Right lung (tissue), 10 donors: Measurements from ENCODE around the gene MTCH1. TPM values are rescaled to one million over a fixed set of nuclear protein-coding genes. Genes with fewer than 3 reads are reported as not detected.

ENCODE experiments used
- DNase-seq, 2 donors: peaks; one replicate each; pipeline ENCODE4 v3.0.0-alpha.2; 2013
- long read RNA-seq, 8 donors: transcript quantifications; one replicate each; lab custom pipeline, GENCODE V29; 2026
- polyA plus RNA-seq, 5 donors: library from polyadenylated mRNA; unstranded; fragments of 120-200 nt; gene quantifications; one replicate each; pipeline versions ENCODE4 v1.2.1 to v1.2.3, GENCODE V29; 2013; ENCODE audit warnings: inconsistent platforms in 1 of 5, low replicate concordance in 1 of 5; ENCODE audit not compliant: insufficient read length in 5 of 5, insufficient read depth in 1 of 5

MTCH1 gene
- 100 to 1,000 TPM; 128 to 199 (median 159) TPM for polyA plus RNA-seq
- long read RNA-seq, donor 1, transcript MTCH1-202 (12 exons, 2,057 nt), result major isoform, 62 of 122 reads
- long read RNA-seq, donor 1, transcript MTCH1-201 (12 exons, 2,006 nt), result minor isoform, 46 of 122 reads
- long read RNA-seq, donor 1, partial matches to known transcripts, result 12 of 122 reads
- long read RNA-seq, donor 1, other reads (novel, unspliced or antisense), result 0 of 122 reads
- long read RNA-seq, donor 2, transcript MTCH1-201 (12 exons, 2,006 nt), result minor isoform, 27 of 83 reads
- long read RNA-seq, donor 2, transcript MTCH1-202 (12 exons, 2,057 nt), result major isoform, 55 of 83 reads
- long read RNA-seq, donor 2, partial matches to known transcripts, result 0 of 83 reads
- long read RNA-seq, donor 2, other reads (novel, unspliced or antisense), result 0 of 83 reads
- long read RNA-seq, donor 3, transcript MTCH1-202 (12 exons, 2,057 nt), result major isoform, 66 of 121 reads
- long read RNA-seq, donor 3, transcript MTCH1-201 (12 exons, 2,006 nt), result minor isoform, 26 of 121 reads
- long read RNA-seq, donor 3, partial matches to known transcripts, result 28 of 121 reads
- long read RNA-seq, donor 3, other reads (novel, unspliced or antisense), result 0 of 121 reads
- long read RNA-seq, donor 4, transcript MTCH1-202 (12 exons, 2,057 nt), result major isoform, 29 of 57 reads
- long read RNA-seq, donor 4, transcript MTCH1-201 (12 exons, 2,006 nt), result minor isoform, 18 of 57 reads
- long read RNA-seq, donor 4, partial matches to known transcripts, result 7 of 57 reads
- long read RNA-seq, donor 4, other reads (novel, unspliced or antisense), result 0 of 57 reads
- long read RNA-seq, donor 5, transcript MTCH1-202 (12 exons, 2,057 nt), result major isoform, 38 of 95 reads
- long read RNA-seq, donor 5, transcript MTCH1-201 (12 exons, 2,006 nt), result minor isoform, 33 of 95 reads
- long read RNA-seq, donor 5, partial matches to known transcripts, result 16 of 95 reads
- long read RNA-seq, donor 5, other reads (novel, unspliced or antisense), result 0 of 95 reads
- long read RNA-seq, donor 6, transcript MTCH1-201 (12 exons, 2,006 nt), result minor isoform, 39 of 103 reads
- long read RNA-seq, donor 6, transcript MTCH1-202 (12 exons, 2,057 nt), result major isoform, 49 of 103 reads
- long read RNA-seq, donor 6, partial matches to known transcripts, result 12 of 103 reads
- long read RNA-seq, donor 6, other reads (novel, unspliced or antisense), result 0 of 103 reads
- long read RNA-seq, donor 7, transcript MTCH1-201 (12 exons, 2,006 nt), result minor isoform, 32 of 113 reads
- long read RNA-seq, donor 7, transcript MTCH1-202 (12 exons, 2,057 nt), result major isoform, 68 of 113 reads
- long read RNA-seq, donor 7, partial matches to known transcripts, result 8 of 113 reads
- long read RNA-seq, donor 7, other reads (novel, unspliced or antisense), result 0 of 113 reads
- long read RNA-seq, donor 8, transcript MTCH1-202 (12 exons, 2,057 nt), result major isoform, 19 of 38 reads
- long read RNA-seq, donor 8, transcript MTCH1-201 (12 exons, 2,006 nt), result minor isoform, 12 of 38 reads
- long read RNA-seq, donor 8, partial matches to known transcripts, result 5 of 38 reads
- long read RNA-seq, donor 8, other reads (novel, unspliced or antisense), result 0 of 38 reads

- peak; percentile 94 to 95 for DNase-seq
Observed at GRCh38 chr6:36985808-36986703, at the start of gene MTCH1. MTCH1 (minus strand) TSS chr6:36986196; CDS start chr6:36986173, 23 bp downstream.

GRCh38 chr6:37033819-37034795, 48.1 kb upstream of the MTCH1 start:
- no peak for DNase-seq

- DNase-seq, result no peak
Observed at GRCh38 chr6:37033255-37033654, 47.3 kb upstream of the MTCH1 start.

- no peak for DNase-seq
Observed at GRCh38 chr6:37032239-37032638, 46.2 kb upstream of the MTCH1 start.

- no peak for DNase-seq
Observed at GRCh38 chr6:37030599-37030998, 44.6 kb upstream of the MTCH1 start.

GRCh38 chr6:37029249-37029971, 43.4 kb upstream of the MTCH1 start:
- DNase-seq, result no peak

- DNase-seq, result no peak
Observed at GRCh38 chr6:37027811-37028469, 41.9 kb upstream of the MTCH1 start.

- no peak for DNase-seq
Observed at GRCh38 chr6:37027036-37027720, 41.2 kb upstream of the MTCH1 start.

GRCh38 chr6:37025621-37026466, 39.8 kb upstream of the MTCH1 start:
- no peak for DNase-seq

GRCh38 chr6:37024656-37025337, 38.8 kb upstream of the MTCH1 start:
- DNase-seq, result no peak

- DNase-seq, result no peak
Observed at GRCh38 chr6:37022135-37022863, 36.3 kb upstream of the MTCH1 start.

GRCh38 chr6:37021356-37022129, 35.5 kb upstream of the MTCH1 start:
- DNase-seq, result no peak

- DNase-seq, result no peak
Observed at GRCh38 chr6:37020812-37021211, 34.8 kb upstream of the MTCH1 start.

- DNase-seq, result no peak
Observed at GRCh38 chr6:37020381-37020780, 34.4 kb upstream of the MTCH1 start.
